Measurements from ENCODE around the gene PIK3IP1. TPM values are rescaled to one million over a fixed set of nuclear protein-coding genes. Genes with fewer than 3 reads are reported as not detected.
A peak's percentile ranks its signal among the peaks of the same experiment; 100 is the strongest.
"Not testable (repeated sequence)": the region's sequence is repeated elsewhere in the genome, so short reads cannot be mapped to it uniquely, and the experiment has no call there.

Gene PIK3IP1
- total RNA-seq, 1 experiment from 2014 or later: 0.47 TPM

GRCh38 chr22:31327806-31328543 lies 35.7 kb upstream of the PIK3IP1 start:
- H3K27me3 ChIP-seq: no peaks in the 10 kb centered on the region
- peak in 1 of 2 experiments; percentile 23 for DNase-seq
- H3K9me3 ChIP-seq (replicated peaks): no peaks in the 10 kb centered on the region
- H3K4me1 ChIP-seq: peaks cover 22% of the 10 kb centered on the region
- H3K27ac ChIP-seq: peak overlapping the region; percentile 60
- no peak overlapping the region for H3K4me3 ChIP-seq
- peaks cover 43% of the 10 kb centered on the region for H3K36me3 ChIP-seq

GRCh38 chr22:31326877-31327276 lies 34.6 kb upstream of the PIK3IP1 start:
- no peak overlapping the region for H3K27ac ChIP-seq
- H3K4me3 ChIP-seq: no peak overlapping the region
- H3K9me3 ChIP-seq (replicated peaks): no peaks in the 10 kb centered on the region
- no peak for DNase-seq
- peaks cover 32% of the 10 kb centered on the region for H3K36me3 ChIP-seq
- no peaks in the 10 kb centered on the region for H3K27me3 ChIP-seq
- peaks cover 22% of the 10 kb centered on the region for H3K4me1 ChIP-seq

GRCh38 chr22:31323578-31324550 lies 31.6 kb upstream of the PIK3IP1 start:
- no peak overlapping the region for H3K4me3 ChIP-seq
- no peak overlapping the region for H3K27ac ChIP-seq
- peaks cover 22% of the 10 kb centered on the region for H3K36me3 ChIP-seq
- H3K27me3 ChIP-seq: no peaks in the 10 kb centered on the region
- no peaks in the 10 kb centered on the region for H3K9me3 ChIP-seq (replicated peaks)
- H3K4me1 ChIP-seq: peaks cover 9% of the 10 kb centered on the region
- DNase-seq: no peak

- Histone ChIP-seq H3K9me3 (replicated peaks) (no peaks in the 10 kb centered on the region), H3K27ac (no peak overlapping the region), H3K4me3 (no peak overlapping the region), H3K27me3 (no peaks in the 10 kb centered on the region), H3K36me3 (peaks cover 4% of the 10 kb centered on the region; the same call in 1 of the 2 replicates), H3K4me1 (no peaks in the 10 kb centered on the region)
- no peak for DNase-seq
Observed at GRCh38 chr22:31321421-31321820, 29.1 kb upstream of the PIK3IP1 start.

GRCh38 chr22:31314220-31314619 lies 21.9 kb upstream of the PIK3IP1 start:
- H3K4me3 ChIP-seq; H3K4me1 ChIP-seq; H3K27ac ChIP-seq; H3K27me3 ChIP-seq; H3K36me3 ChIP-seq; H3K9me3 ChIP-seq (replicated peaks); DNase-seq: not testable (repeated sequence)

- DNase-seq: peak; percentile 45 to 68
- Histone ChIP-seq H3K36me3 (no peaks in the 10 kb centered on the region), H3K9me3 (replicated peaks) (no peaks in the 10 kb centered on the region), H3K27me3 (no peaks in the 10 kb centered on the region), H3K27ac (no peak overlapping the region), H3K4me3 (no peak overlapping the region), H3K4me1 (no peaks in the 10 kb centered on the region)
Observed at GRCh38 chr22:31313366-31314147, 21.3 kb upstream of the PIK3IP1 start.

DNA sequence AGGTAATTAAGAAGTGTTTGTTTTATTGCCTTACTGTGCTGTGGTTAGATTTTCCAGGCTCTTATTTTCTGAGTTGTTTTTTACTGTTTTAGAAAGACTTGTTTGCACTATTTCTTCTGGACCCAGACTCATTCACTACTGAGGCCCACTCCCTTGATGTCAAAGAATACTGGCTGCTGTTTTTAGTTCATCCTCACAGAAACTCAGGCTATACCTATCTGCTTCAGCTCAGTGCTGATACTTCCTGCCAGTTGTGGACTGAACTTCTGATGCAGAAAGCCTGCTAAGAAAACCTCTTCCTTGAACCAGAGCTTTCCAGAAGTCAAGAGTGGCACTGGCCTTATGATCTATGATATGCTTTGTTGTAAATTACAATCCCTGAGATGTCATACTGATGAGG lies 15.9 kb upstream of the PIK3IP1 start:
- Histone ChIP-seq H3K36me3 (no peaks in the 10 kb centered on the region), H3K4me3 (no peak overlapping the region), H3K4me1 (no peaks in the 10 kb centered on the region), H3K9me3 (replicated peaks) (no peaks in the 10 kb centered on the region), H3K27me3 (no peaks in the 10 kb centered on the region), H3K27ac (no peak overlapping the region)
- no peak for DNase-seq

GRCh38 chr22:31305194-31305593 lies 12.9 kb upstream of the PIK3IP1 start:
- H3K9me3 ChIP-seq (replicated peaks): no peaks in the 10 kb centered on the region
- no peaks in the 10 kb centered on the region for H3K36me3 ChIP-seq
- no peaks in the 10 kb centered on the region for H3K4me1 ChIP-seq
- H3K27me3 ChIP-seq: no peaks in the 10 kb centered on the region
- H3K27ac ChIP-seq: no peak overlapping the region
- H3K4me3 ChIP-seq: no peak overlapping the region
- no peak for DNase-seq

GRCh38 chr22:31302537-31302936 lies 10.2 kb upstream of the PIK3IP1 start:
- Histone ChIP-seq H3K27me3 (no peaks in the 10 kb centered on the region), H3K36me3 (no peaks in the 10 kb centered on the region), H3K9me3 (replicated peaks) (no peaks in the 10 kb centered on the region), H3K4me3 (no peak overlapping the region), H3K27ac (no peak overlapping the region), H3K4me1 (no peaks in the 10 kb centered on the region)
- no peak for DNase-seq

- Histone ChIP-seq H3K9me3 (replicated peaks) (no peaks in the 10 kb centered on the region), H3K4me3 (no peak overlapping the region), H3K27me3 (no peaks in the 10 kb centered on the region), H3K4me1 (no peaks in the 10 kb centered on the region), H3K27ac (no peak overlapping the region), H3K36me3 (no peaks in the 10 kb centered on the region)
- no peak for DNase-seq
Observed at GRCh38 chr22:31302006-31302405, 9.7 kb upstream of the PIK3IP1 start.

GRCh38 chr22:31300896-31301295 lies 8.6 kb upstream of the PIK3IP1 start:
- Histone ChIP-seq H3K27me3 (no peaks in the 10 kb centered on the region), H3K4me3 (no peak overlapping the region), H3K9me3 (replicated peaks) (no peaks in the 10 kb centered on the region), H3K36me3 (no peaks in the 10 kb centered on the region), H3K4me1 (no peaks in the 10 kb centered on the region), H3K27ac (no peak overlapping the region)
- no peak for DNase-seq

GRCh38 chr22:31295831-31296657 lies 3.8 kb upstream of the PIK3IP1 start:
- Histone ChIP-seq H3K27ac (no peak overlapping the region), H3K4me3 (no peak overlapping the region), H3K9me3 (replicated peaks) (no peaks in the 10 kb centered on the region), H3K27me3 (no peaks in the 10 kb centered on the region), H3K4me1 (no peaks in the 10 kb centered on the region), H3K36me3 (no peaks in the 10 kb centered on the region)
- DNase-seq: no peak

GRCh38 chr22:31295360-31295759 lies 3.1 kb upstream of the PIK3IP1 start:
- no peaks in the 10 kb centered on the region for H3K27me3 ChIP-seq
- H3K4me3 ChIP-seq: no peak overlapping the region
- no peaks in the 10 kb centered on the region for H3K4me1 ChIP-seq
- H3K9me3 ChIP-seq (replicated peaks): no peaks in the 10 kb centered on the region
- no peak for DNase-seq
- H3K27ac ChIP-seq: no peak overlapping the region
- H3K36me3 ChIP-seq: no peaks in the 10 kb centered on the region

Measured in SJCRH30 (cell line).